Esophagus muscularis mucosa (tissue), 4 donors: ENCODE measurements around the gene CFAP73. TPM values are rescaled to one million over a fixed set of nuclear protein-coding genes. Genes with fewer than 3 reads are reported as not detected.

Source experiments
- DNase-seq: peaks from one replicate; pipeline ENCODE4 v3.0.0-alpha.2; 2017; ENCODE audit errors: extremely low spot score
- H3K27ac ChIP-seq, 4 donors: fragments of 200-600 bp; sonication (generic); replicated peaks in 1 of 4; 1 replicate in 3 of 4; 2 replicates in 1 of 4; pipeline ENCODE4 v1.5.1; 2016 to 2019; ENCODE audit warnings: mild to moderate bottlenecking in 1 of 4
- H3K27me3 ChIP-seq, 4 donors: fragments of 200-600 bp; sonication (generic); one replicate each; pipeline versions ENCODE4 v1.5.1 to v1.6.0; 2016 to 2019
- H3K36me3 ChIP-seq, 4 donors: fragments of 200-600 bp; sonication (generic); one replicate each; pipeline ENCODE4 v1.5.1; 2016 to 2019
- H3K4me1 ChIP-seq, 4 donors: fragments of 200-600 bp; sonication (generic); one replicate each; pipeline ENCODE4 v1.5.1; 2016 to 2019
- H3K4me3 ChIP-seq, 4 donors: fragments of 200-600 bp; sonication (generic); 1 replicate in 2 of 4; 2 replicates in 2 of 4; pipeline ENCODE4 v1.5.1; 2016 to 2019; ENCODE audit warnings: mild to moderate bottlenecking in 4 of 4, moderate library complexity in 1 of 4
- H3K9me3 ChIP-seq, 4 donors: fragments of 200-600 bp; sonication (generic); 1 replicate in 3 of 4; 2 replicates in 1 of 4; pipeline ENCODE4 v1.5.1; 2016 to 2019
- EP300 ChIP-seq: sonication (generic); formaldehyde crosslinking; IDR thresholded peaks from one replicate; pipeline ENCODE4 v1.6.1; 2017; ENCODE audit warnings: antibody characterized with exemption
- POLR2A ChIP-seq: fragments of 450-650 bp; IDR thresholded peaks from one replicate; pipeline ENCODE4 v1.6.1; 2017; ENCODE audit warnings: antibody characterized with exemption, moderate library complexity, mild to moderate bottlenecking, low read depth
- POLR2AphosphoS5 ChIP-seq, 2 donors: sonication (generic); formaldehyde crosslinking; IDR thresholded peaks; one replicate each; pipeline ENCODE4 v1.6.1; 2017; ENCODE audit warnings: antibody characterized with exemption in 2 of 2
- WGBS: methylation state at CpG from one replicate; pipeline ENCODE4 v1.1.5; 2018; 5-methylcytosine and 5-hydroxymethylcytosine counted together
- intact Hi-C: fragments of 100-400 bp; cut with DNase I; formaldehyde crosslinking; loops from one replicate; pipeline ENCODE4 v1.15.1; 2023
- total RNA-seq, 4 donors: library from RNA; depleted of rRNA; stranded (reverse); fragments of >200 nt; gene quantifications; one replicate each; pipeline versions ENCODE4 v1.1.0 to v1.2.1, GENCODE V29; 2016
- TF ChIP-seq, protein P1 (sequence below), 3 experiments: fragments of 200-600 bp in 2 of 3; fragments of 450-650 bp in 1 of 3; sonication (generic) in 2 of 3; IDR thresholded peaks; one replicate each; pipeline ENCODE4 v1.5.1; 2017 to 2019; ENCODE audit warnings: antibody characterized with exemption in 3 of 3, mild to moderate bottlenecking in 2 of 3, moderate library complexity in 1 of 3

The CFAP73 gene
- total RNA-seq, 4 donors from 2014 or later = not detected

- Histone ChIP-seq H3K4me3 (peak overlapping the region; percentile 67 to 98 (median 92)), H3K36me3 (peaks cover 2 to 36% (median 25%) of the 10 kb centered on the region in 4 donors), H3K4me1 (peaks cover 23 to 41% (median 36%) of the 10 kb centered on the region in 4 donors), H3K27me3 (no peaks in the 10 kb centered on the region), H3K9me3 (no peaks in the 10 kb centered on the region), H3K27ac (peak overlapping the region in 3 of 4 donors; percentile 91 to 98 (median 95))
- TF ChIP-seq POLR2AphosphoS5 (IDR thresholded peaks at IDR 0.05) (no peak), EP300 (no peak), POLR2A (no peak)
- TF ChIP-seq, protein P1, sequence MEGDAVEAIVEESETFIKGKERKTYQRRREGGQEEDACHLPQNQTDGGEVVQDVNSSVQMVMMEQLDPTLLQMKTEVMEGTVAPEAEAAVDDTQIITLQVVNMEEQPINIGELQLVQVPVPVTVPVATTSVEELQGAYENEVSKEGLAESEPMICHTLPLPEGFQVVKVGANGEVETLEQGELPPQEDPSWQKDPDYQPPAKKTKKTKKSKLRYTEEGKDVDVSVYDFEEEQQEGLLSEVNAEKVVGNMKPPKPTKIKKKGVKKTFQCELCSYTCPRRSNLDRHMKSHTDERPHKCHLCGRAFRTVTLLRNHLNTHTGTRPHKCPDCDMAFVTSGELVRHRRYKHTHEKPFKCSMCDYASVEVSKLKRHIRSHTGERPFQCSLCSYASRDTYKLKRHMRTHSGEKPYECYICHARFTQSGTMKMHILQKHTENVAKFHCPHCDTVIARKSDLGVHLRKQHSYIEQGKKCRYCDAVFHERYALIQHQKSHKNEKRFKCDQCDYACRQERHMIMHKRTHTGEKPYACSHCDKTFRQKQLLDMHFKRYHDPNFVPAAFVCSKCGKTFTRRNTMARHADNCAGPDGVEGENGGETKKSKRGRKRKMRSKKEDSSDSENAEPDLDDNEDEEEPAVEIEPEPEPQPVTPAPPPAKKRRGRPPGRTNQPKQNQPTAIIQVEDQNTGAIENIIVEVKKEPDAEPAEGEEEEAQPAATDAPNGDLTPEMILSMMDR (IDR thresholded peaks at IDR 0.05) = no peak
- DNase-seq = no peak
- intact Hi-C loops = loop anchor here (2.0 kb wide), 1 partner anchor 34 kb away; the partner anchor contains the start of gene TPCN1
- WGBS = 84% methylated on average over 14 of the region's 16 CpGs
These were observed 37.3 kb downstream of the CFAP73 start for GRCh38 chr12:113186666-113187325.

DNA sequence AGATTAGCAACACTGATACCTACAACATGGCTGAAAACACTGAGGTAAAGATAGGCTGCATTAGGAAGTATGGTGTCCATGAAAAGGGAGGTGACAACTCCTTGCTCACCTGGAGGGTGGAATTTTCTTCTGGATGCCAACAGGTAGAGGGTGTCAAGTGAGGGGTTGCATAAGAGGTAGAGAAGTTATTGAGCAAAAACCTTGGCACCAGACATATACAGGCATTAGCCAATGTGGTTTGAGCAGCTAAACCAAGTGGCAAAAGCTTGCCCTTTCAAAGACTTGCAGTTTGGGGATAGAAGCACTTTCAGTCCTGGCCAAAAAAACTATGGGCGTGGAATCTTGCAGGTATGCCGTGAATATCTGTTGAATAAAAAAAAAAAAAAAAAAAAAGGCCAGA, 39.8 kb downstream of the CFAP73 start:
- no peak for TF ChIP-seq POLR2A
- TF ChIP-seq, protein P1 (IDR thresholded peaks at IDR 0.05) = no peak
- no peak for TF ChIP-seq POLR2AphosphoS5 (IDR thresholded peaks at IDR 0.05)
- TF ChIP-seq EP300 = no peak
- 89% methylated on average over 2 of the region's 2 CpGs for WGBS
- Histone ChIP-seq H3K9me3 (no peaks in the 10 kb centered on the region), H3K4me3 (no peak overlapping the region), H3K27ac (no peak overlapping the region), H3K36me3 (peaks cover 4 to 47% (median 33%) of the 10 kb centered on the region in 4 donors), H3K27me3 (no peaks in the 10 kb centered on the region), H3K4me1 (peaks cover 27 to 39% (median 29%) of the 10 kb centered on the region in 4 donors)
- no peak for DNase-seq
- intact Hi-C loops = no loop called here

DNA sequence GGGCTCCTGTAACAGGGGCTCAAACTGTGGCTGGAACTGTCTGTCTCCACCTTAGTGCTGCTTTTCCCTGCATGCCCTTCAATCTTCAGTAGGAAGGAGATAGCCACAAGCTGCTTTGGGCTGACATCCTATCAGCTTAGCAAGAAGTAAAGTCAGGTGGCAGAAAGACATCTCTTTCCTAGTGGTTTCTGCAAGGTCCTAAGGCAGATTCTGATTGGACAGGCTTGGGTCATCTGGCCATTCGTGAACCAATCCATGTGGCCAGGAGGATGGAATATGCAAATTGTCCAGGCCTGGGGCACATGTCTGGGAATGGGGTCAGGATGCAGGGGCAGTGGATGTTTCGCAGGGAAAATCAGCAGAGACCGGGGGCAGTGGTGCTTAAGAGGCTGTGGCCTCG, 41.2 kb downstream of the CFAP73 start:
- no peaks in the 10 kb centered on the region for H3K9me3 ChIP-seq
- intact Hi-C loops = no loop called here
- H3K4me1 ChIP-seq = peaks cover 25 to 35% (median 29%) of the 10 kb centered on the region in 4 donors
- no peaks in the 10 kb centered on the region for H3K27me3 ChIP-seq
- peaks cover 4 to 47% (median 33%) of the 10 kb centered on the region in 4 donors for H3K36me3 ChIP-seq
- no peak overlapping the region for H3K27ac ChIP-seq
- DNase-seq = no peak
- 100% methylated on average over 4 of the region's 4 CpGs for WGBS
- no peak for TF ChIP-seq EP300
- TF ChIP-seq, protein P1 (IDR thresholded peaks at IDR 0.05) = no peak
- no peak for TF ChIP-seq POLR2AphosphoS5 (IDR thresholded peaks at IDR 0.05)
- TF ChIP-seq POLR2A = no peak
- H3K4me3 ChIP-seq = no peak overlapping the region

DNA sequence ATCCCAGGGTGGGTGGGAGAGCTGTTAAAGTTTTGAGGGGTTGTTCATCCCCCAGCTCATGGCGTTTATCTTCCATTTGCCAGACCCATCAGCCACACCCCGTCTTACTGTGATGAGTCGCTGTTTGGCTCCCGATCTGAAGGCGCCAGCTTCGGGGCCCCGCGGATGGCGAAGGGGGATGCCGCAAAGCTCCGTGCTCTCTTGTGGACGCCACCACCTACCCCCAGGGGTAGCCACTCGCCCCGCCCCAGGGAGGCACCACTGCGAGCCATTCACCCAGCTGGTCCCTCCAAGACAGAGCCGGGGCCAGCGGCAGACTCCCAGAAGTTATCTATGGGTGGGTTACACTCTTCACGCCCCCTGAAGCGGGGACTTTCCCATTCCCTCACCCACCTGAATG, 41.7 kb downstream of the CFAP73 start:
- H3K36me3 ChIP-seq = peaks cover 4 to 47% (median 33%) of the 10 kb centered on the region in 4 donors
- no peaks in the 10 kb centered on the region for H3K9me3 ChIP-seq
- H3K4me1 ChIP-seq = peaks cover 22 to 31% (median 25%) of the 10 kb centered on the region in 4 donors
- no peak for DNase-seq
- H3K27ac ChIP-seq = no peak overlapping the region
- intact Hi-C loops = no loop called here
- TF ChIP-seq, protein P1 (IDR thresholded peaks at IDR 0.05) = no peak
- TF ChIP-seq POLR2A (no peak), POLR2AphosphoS5 (IDR thresholded peaks at IDR 0.05) (no peak), EP300 (no peak)
- 95% methylated on average over 19 of the region's 19 CpGs for WGBS
- no peaks in the 10 kb centered on the region for H3K27me3 ChIP-seq
- no peak overlapping the region for H3K4me3 ChIP-seq
